ENCODE measurements around the gene GRSF1. TPM values are rescaled to one million over a fixed set of nuclear protein-coding genes. Genes with fewer than 3 reads are reported as not detected.

Gene GRSF1
- total RNA-seq, 1 experiment from 2014 or later: 76.1 TPM

DNA sequence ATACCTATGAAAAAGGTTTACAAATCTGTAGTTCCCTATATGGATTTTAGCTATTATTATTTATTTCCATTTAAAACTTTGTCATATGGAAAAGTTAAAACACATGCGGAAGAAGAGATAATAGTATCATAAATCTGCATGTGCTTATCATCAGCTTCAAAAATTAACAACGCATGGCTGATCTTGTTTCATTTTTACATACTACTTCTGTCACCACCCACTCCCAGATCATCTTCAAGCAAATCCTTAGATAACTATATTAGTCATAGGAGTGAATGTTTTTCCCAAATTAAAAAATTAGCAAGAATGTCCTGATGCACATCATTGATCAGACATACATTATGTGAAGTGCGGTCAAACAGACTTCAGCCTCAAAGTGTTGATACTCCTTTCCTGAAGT lies 37.9 kb upstream of the GRSF1 start:
- Histone ChIP-seq H3K4me3 (ENCODE audit: low read depth, low read length) (no peak overlapping the region), H3K9me3 (no peaks in the 10 kb centered on the region), H3K27me3 (replicated peaks; ENCODE audit: control insufficient read depth, insufficient read depth, low read length) (no peaks in the 10 kb centered on the region), H3K36me3 (ENCODE audit: control insufficient read depth, insufficient read depth, low read length) (no peaks in the 10 kb centered on the region), H3K4me1 (no peaks in the 10 kb centered on the region)
- no TSS peak for BruUV-seq (replicated peaks)
- Mint-ChIP-seq H3K27me3 (ENCODE audit: insufficient read depth, unreplicated experiment) (no peaks in the 10 kb centered on the region), H3K9me3 (ENCODE audit: unreplicated experiment) (no peaks in the 10 kb centered on the region), H3K4me1 (ENCODE audit: low read depth, unreplicated experiment) (no peaks in the 10 kb centered on the region), H3K27ac (ENCODE audit: unreplicated experiment) (no peak overlapping the region), H3K36me3 (ENCODE audit: insufficient read depth, unreplicated experiment) (no peaks in the 10 kb centered on the region), H3K4me3 (ENCODE audit: unreplicated experiment) (no peak overlapping the region)
- no peak for DNase-seq
- TF ChIP-seq, protein P1, sequence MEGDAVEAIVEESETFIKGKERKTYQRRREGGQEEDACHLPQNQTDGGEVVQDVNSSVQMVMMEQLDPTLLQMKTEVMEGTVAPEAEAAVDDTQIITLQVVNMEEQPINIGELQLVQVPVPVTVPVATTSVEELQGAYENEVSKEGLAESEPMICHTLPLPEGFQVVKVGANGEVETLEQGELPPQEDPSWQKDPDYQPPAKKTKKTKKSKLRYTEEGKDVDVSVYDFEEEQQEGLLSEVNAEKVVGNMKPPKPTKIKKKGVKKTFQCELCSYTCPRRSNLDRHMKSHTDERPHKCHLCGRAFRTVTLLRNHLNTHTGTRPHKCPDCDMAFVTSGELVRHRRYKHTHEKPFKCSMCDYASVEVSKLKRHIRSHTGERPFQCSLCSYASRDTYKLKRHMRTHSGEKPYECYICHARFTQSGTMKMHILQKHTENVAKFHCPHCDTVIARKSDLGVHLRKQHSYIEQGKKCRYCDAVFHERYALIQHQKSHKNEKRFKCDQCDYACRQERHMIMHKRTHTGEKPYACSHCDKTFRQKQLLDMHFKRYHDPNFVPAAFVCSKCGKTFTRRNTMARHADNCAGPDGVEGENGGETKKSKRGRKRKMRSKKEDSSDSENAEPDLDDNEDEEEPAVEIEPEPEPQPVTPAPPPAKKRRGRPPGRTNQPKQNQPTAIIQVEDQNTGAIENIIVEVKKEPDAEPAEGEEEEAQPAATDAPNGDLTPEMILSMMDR (IDR thresholded peaks at IDR 0.05; ENCODE audit: insufficient read depth in 1 of 2, low read depth in 1 of 2, low read length in 1 of 2, severe bottlenecking in 1 of 2, unreplicated experiment in 1 of 2): no peak
- ChIA-PET CTCF (no interaction called here), POLR2A (no interaction called here)
- intact Hi-C loops (cut with micrococcal nuclease; ENCODE audit: unreplicated experiment): no loop called here

GRCh38 chr4:70874268-70875156 lies 34.8 kb upstream of the GRSF1 start:
- Mint-ChIP-seq H3K36me3 (ENCODE audit: insufficient read depth, unreplicated experiment) (no peaks in the 10 kb centered on the region), H3K4me1 (ENCODE audit: low read depth, unreplicated experiment) (no peaks in the 10 kb centered on the region), H3K4me3 (ENCODE audit: unreplicated experiment) (no peak overlapping the region), H3K27me3 (ENCODE audit: insufficient read depth, unreplicated experiment) (no peaks in the 10 kb centered on the region), H3K27ac (ENCODE audit: unreplicated experiment) (no peak overlapping the region), H3K9me3 (ENCODE audit: unreplicated experiment) (no peaks in the 10 kb centered on the region)
- Histone ChIP-seq H3K36me3 (ENCODE audit: control insufficient read depth, insufficient read depth, low read length) (no peaks in the 10 kb centered on the region), H3K9me3 (no peaks in the 10 kb centered on the region), H3K4me1 (no peaks in the 10 kb centered on the region), H3K4me3 (ENCODE audit: low read depth, low read length) (no peak overlapping the region), H3K27me3 (replicated peaks; ENCODE audit: control insufficient read depth, insufficient read depth, low read length) (no peaks in the 10 kb centered on the region)
- TF ChIP-seq, protein P1 (IDR thresholded peaks at IDR 0.05; ENCODE audit: insufficient read depth in 1 of 2, low read depth in 1 of 2, low read length in 1 of 2, severe bottlenecking in 1 of 2, unreplicated experiment in 1 of 2): no peak
- no TSS peak for BruUV-seq (replicated peaks)
- no peak for DNase-seq
- intact Hi-C loops (cut with micrococcal nuclease; ENCODE audit: unreplicated experiment): no loop called here
- POLR2A ChIA-PET: no interaction called here
- CTCF ChIA-PET: no interaction called here

- no peak overlapping the region for H3K27ac Mint-ChIP-seq (ENCODE audit: unreplicated experiment)
- no peaks in the 10 kb centered on the region for H3K9me3 Mint-ChIP-seq (ENCODE audit: unreplicated experiment)
- CTCF ChIA-PET: no interaction called here
- Histone ChIP-seq H3K36me3 (ENCODE audit: control insufficient read depth, insufficient read depth, low read length) (no peaks in the 10 kb centered on the region), H3K4me3 (ENCODE audit: low read depth, low read length) (no peak overlapping the region), H3K9me3 (no peaks in the 10 kb centered on the region), H3K4me1 (no peaks in the 10 kb centered on the region), H3K27me3 (replicated peaks; ENCODE audit: control insufficient read depth, insufficient read depth, low read length) (no peaks in the 10 kb centered on the region)
- H3K36me3 Mint-ChIP-seq (ENCODE audit: insufficient read depth, unreplicated experiment): no peaks in the 10 kb centered on the region
- H3K4me3 Mint-ChIP-seq (ENCODE audit: unreplicated experiment): no peak overlapping the region
- TF ChIP-seq, protein P1 (IDR thresholded peaks at IDR 0.05; ENCODE audit: insufficient read depth in 1 of 2, low read depth in 1 of 2, low read length in 1 of 2, severe bottlenecking in 1 of 2, unreplicated experiment in 1 of 2): no peak
- intact Hi-C loops (cut with micrococcal nuclease; ENCODE audit: unreplicated experiment): no loop called here
- no TSS peak for BruUV-seq (replicated peaks)
- DNase-seq: no peak
- POLR2A ChIA-PET: no interaction called here
- no peaks in the 10 kb centered on the region for H3K27me3 Mint-ChIP-seq (ENCODE audit: insufficient read depth, unreplicated experiment)
- H3K4me1 Mint-ChIP-seq (ENCODE audit: low read depth, unreplicated experiment): no peaks in the 10 kb centered on the region
Observed at GRCh38 chr4:70873216-70873615, 33.5 kb upstream of the GRSF1 start.
